Natural killer cell (primary cell): ENCODE data around the gene RELT. TPM values are rescaled to one million over a fixed set of nuclear protein-coding genes. Genes with fewer than 3 reads are reported as not detected.

Experiments
- ATAC-seq, 3 donors: fragments of 150-1000 bp in 2 of 3; fragments of 200-7000 bp in 1 of 3; cut with Tn5 transposase; 1 replicate in 1 of 3; 2 replicates in 2 of 3; pipeline ENCODE4 v1.10.0; 2021; ENCODE audit warnings: mild to moderate bottlenecking in 2 of 3, moderate library complexity in 2 of 3
- DNase-seq, 2 donors: peaks; one replicate each; pipeline versions ENCODE4 v3.0.0 to v3.0.0-alpha.2; 2013 to 2021; ENCODE audit warnings: mixed read lengths in 1 of 2
- H3K27ac ChIP-seq: one replicate; pipeline ENCODE4 v1.5.1; 2013; ENCODE audit warnings: mild to moderate bottlenecking, low read length
- H3K27me3 ChIP-seq: one replicate; pipeline ENCODE4 v1.6.1; 2013; ENCODE audit warnings: low read length; ENCODE audit not compliant: control insufficient read depth, insufficient read depth
- H3K36me3 ChIP-seq: one replicate; pipeline ENCODE4 v1.6.1; 2013; ENCODE audit warnings: low read length; ENCODE audit not compliant: control insufficient read depth, insufficient read depth
- H3K4me1 ChIP-seq: one replicate; pipeline ENCODE4 v1.6.1; 2013; ENCODE audit warnings: low read length; ENCODE audit not compliant: control insufficient read depth, insufficient read depth
- H3K4me3 ChIP-seq: one replicate; pipeline ENCODE4 v1.5.1; 2013; ENCODE audit warnings: low read length
- H3K9me3 ChIP-seq: one replicate; pipeline ENCODE4 v1.6.1; 2013; ENCODE audit warnings: low read length; ENCODE audit not compliant: control insufficient read depth, insufficient read depth
- H3K27ac Mint-ChIP-seq, 2 donors: one replicate each; pipeline ENCODE4 v1.8.0; 2022; ENCODE audit warnings: mild to moderate bottlenecking in 2 of 2, mixed read lengths in 2 of 2, moderate library complexity in 1 of 2
- H3K27me3 Mint-ChIP-seq, 2 donors: one replicate each; pipeline ENCODE4 v1.8.0; 2022; ENCODE audit warnings: low read depth in 2 of 2, mixed read lengths in 2 of 2
- H3K36me3 Mint-ChIP-seq: one replicate; pipeline ENCODE4 v1.8.0; 2022; ENCODE audit warnings: mixed read lengths
- H3K4me1 Mint-ChIP-seq, 2 donors: one replicate each; pipeline ENCODE4 v1.8.0; 2022; ENCODE audit warnings: mixed read lengths in 2 of 2
- H3K4me3 Mint-ChIP-seq: one replicate; pipeline ENCODE4 v1.8.0; 2022; ENCODE audit warnings: mild to moderate bottlenecking, moderate library complexity, mixed read lengths
- H3K9me3 Mint-ChIP-seq, 2 donors: one replicate each; pipeline ENCODE4 v1.8.0; 2022; ENCODE audit warnings: mixed read lengths in 2 of 2
- WGBS: methylation state at CpG from one replicate; pipeline ENCODE4 v1.1.7; 2013; ENCODE audit warnings: missing lambda C conversion rate; ENCODE audit not compliant: insufficient coverage; 5-methylcytosine and 5-hydroxymethylcytosine counted together
- intact Hi-C: fragments of 100-400 bp; cut with micrococcal nuclease; formaldehyde crosslinking; loops from one replicate; pipeline ENCODE4 v1.14.2; 2022
- total RNA-seq, 4 donors: library from RNA; stranded (reverse); fragments of 120-200 nt in 1 of 4; gene quantifications; one replicate each; pipeline versions ENCODE4 v1.2.3 to v1.2.4, GENCODE V29; 2013 to 2022
- TF ChIP-seq, protein P1 (sequence below): fragments of 200-600 bp; IDR thresholded peaks from one replicate; pipeline ENCODE4 v1.8.0; 2022; ENCODE audit warnings: antibody characterized with exemption

Gene RELT
- total RNA-seq, 3 donors from 2014 or later (not counting 1 experiment from before 2014, with no cell fraction given), result 132 to 264 (median 151) TPM

DNA sequence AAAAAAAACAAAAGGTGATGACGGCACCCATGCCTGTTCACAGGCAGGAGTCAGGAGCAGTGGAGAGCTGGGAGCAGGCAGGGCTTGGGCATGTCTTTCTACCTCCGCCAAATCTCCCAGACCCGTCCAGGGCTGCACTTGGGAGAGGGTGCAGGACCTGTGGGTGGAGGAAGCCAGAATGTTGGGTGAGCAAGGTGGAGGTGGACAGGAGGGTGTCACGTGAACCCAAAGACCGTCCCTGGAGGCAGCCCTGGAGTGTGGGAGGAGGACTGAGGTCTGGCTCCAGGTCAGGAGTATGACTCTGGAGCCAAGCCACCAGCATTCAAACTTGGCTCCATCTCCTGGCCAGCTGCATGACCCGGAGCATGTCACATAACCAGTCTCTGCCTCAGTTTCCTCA lies 26.6 kb upstream of the RELT start:
- WGBS, result 86% methylated on average over 6 of the region's 6 CpGs
- H3K4me3 ChIP-seq, result no peak overlapping the region
- no peaks in the 10 kb centered on the region for H3K9me3 ChIP-seq
- Mint-ChIP-seq H3K36me3 (no peaks in the 10 kb centered on the region), H3K27ac (no peak overlapping the region), H3K9me3 (no peaks in the 10 kb centered on the region), H3K27me3 (peaks cover 0 to 3% of the 10 kb centered on the region in 2 donors), H3K4me1 (peaks cover 0 to 5% of the 10 kb centered on the region in 2 donors), H3K4me3 (no peak overlapping the region)
- H3K36me3 ChIP-seq, result no peaks in the 10 kb centered on the region
- H3K27me3 ChIP-seq, result no peaks in the 10 kb centered on the region
- ATAC-seq (no peak), DNase-seq (no peak)
- no peaks in the 10 kb centered on the region for H3K4me1 ChIP-seq
- intact Hi-C loops, result loop anchor here (2.0 kb wide), 1 partner anchor 27 kb away; the partner anchor contains the start of gene RELT
- TF ChIP-seq, protein P1, sequence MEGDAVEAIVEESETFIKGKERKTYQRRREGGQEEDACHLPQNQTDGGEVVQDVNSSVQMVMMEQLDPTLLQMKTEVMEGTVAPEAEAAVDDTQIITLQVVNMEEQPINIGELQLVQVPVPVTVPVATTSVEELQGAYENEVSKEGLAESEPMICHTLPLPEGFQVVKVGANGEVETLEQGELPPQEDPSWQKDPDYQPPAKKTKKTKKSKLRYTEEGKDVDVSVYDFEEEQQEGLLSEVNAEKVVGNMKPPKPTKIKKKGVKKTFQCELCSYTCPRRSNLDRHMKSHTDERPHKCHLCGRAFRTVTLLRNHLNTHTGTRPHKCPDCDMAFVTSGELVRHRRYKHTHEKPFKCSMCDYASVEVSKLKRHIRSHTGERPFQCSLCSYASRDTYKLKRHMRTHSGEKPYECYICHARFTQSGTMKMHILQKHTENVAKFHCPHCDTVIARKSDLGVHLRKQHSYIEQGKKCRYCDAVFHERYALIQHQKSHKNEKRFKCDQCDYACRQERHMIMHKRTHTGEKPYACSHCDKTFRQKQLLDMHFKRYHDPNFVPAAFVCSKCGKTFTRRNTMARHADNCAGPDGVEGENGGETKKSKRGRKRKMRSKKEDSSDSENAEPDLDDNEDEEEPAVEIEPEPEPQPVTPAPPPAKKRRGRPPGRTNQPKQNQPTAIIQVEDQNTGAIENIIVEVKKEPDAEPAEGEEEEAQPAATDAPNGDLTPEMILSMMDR, result no peak
- no peak overlapping the region for H3K27ac ChIP-seq

DNA sequence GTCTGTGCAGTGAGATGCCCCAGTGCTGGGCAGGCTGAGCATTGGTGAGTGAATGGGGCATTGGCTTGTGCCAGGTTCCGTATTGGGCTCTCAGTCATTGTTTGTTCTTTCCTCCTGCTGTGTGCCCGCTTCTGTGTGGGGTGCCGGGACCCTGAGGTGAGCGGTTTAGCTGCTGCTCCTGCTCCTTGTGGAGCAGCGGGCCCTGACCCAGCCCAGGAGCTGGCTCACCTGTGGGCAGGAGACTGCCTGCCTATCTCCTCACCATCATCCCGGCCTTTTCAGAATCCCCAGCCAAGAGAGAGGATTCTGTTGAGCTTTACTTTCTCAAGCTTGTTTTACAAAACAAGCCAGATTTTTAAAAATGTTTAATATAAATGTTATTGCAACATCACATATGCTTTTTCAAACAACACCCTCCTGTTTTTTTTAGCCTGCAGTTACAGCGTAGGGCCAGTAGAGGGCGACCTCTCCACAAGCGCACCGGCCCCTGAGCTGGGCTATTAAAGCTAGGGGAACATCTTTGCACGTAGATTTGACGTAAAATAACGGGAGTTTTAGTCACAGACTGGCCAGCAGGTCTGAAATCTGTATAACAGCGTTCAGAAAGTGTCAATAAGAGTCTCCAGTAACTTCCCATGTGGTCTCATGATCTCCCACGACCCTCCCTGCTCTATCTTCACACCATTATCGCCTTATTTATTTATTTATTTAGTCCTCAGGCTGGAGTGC lies 25.1 kb upstream of the RELT start:
- ATAC-seq, result peak; percentile 94 to 98 (median 95)
- Histone ChIP-seq H3K4me1 (no peaks in the 10 kb centered on the region), H3K27me3 (no peaks in the 10 kb centered on the region), H3K4me3 (no peak overlapping the region), H3K9me3 (no peaks in the 10 kb centered on the region), H3K27ac (no peak overlapping the region), H3K36me3 (no peaks in the 10 kb centered on the region)
- peak; percentile 55 to 88 for DNase-seq
- H3K4me3 Mint-ChIP-seq, result no peak overlapping the region
- intact Hi-C loops, result loop anchor here (1.0 to 2.0 kb wide), 3 partner anchors 26 to 310 kb away; partner anchors contain the start of gene RELT
- H3K27ac Mint-ChIP-seq, result peak overlapping the region; percentile 53 to 54
- no peaks in the 10 kb centered on the region for H3K9me3 Mint-ChIP-seq
- H3K4me1 Mint-ChIP-seq, result peaks cover 0 to 5% of the 10 kb centered on the region in 2 donors
- H3K27me3 Mint-ChIP-seq, result peaks cover 0 to 3% of the 10 kb centered on the region in 2 donors
- TF ChIP-seq, protein P1, result peak; percentile 98
- H3K36me3 Mint-ChIP-seq, result no peaks in the 10 kb centered on the region
- 35% methylated on average over 15 of the region's 16 CpGs for whole genome bisulfite sequencing

DNA sequence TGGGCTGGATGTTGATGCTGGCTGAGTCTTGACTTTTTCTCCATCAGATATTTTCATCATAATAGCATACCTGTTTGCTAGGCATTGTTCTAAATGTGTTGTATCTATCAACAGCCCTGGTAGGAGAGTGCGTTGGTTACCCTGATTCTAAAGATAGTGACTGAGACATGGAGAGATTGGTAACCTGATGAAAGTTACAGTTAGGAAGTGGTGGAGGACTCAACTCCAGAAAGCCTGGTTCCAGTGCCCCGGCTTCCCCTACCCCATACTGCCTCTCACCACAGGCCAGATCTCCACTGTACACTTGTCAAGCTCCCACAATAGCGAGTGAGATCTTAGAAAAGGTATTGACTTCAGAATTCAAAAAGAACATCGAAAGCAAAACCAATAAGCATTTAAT lies 22.8 kb upstream of the RELT start:
- no peaks in the 10 kb centered on the region for H3K36me3 ChIP-seq

More for the DNA sequence above, 22.8 kb upstream of the RELT start:
- Histone ChIP-seq H3K4me3 (no peak overlapping the region), H3K27ac (no peak overlapping the region), H3K27me3 (no peaks in the 10 kb centered on the region), H3K9me3 (no peaks in the 10 kb centered on the region), H3K4me1 (no peaks in the 10 kb centered on the region)
- Mint-ChIP-seq H3K27me3 (no peaks in the 10 kb centered on the region), H3K36me3 (no peaks in the 10 kb centered on the region), H3K4me3 (no peak overlapping the region), H3K27ac (no peak overlapping the region), H3K4me1 (peaks cover 0 to 5% of the 10 kb centered on the region in 2 donors), H3K9me3 (no peaks in the 10 kb centered on the region)
- 43% methylated on average over 3 of the region's 4 CpGs for WGBS
- DNase-seq (no peak), ATAC-seq (no peak)
- intact Hi-C loops, result no loop called here
- TF ChIP-seq, protein P1, result no peak
